Muscle of leg (tissue), 11 donors: Measurements from ENCODE around the gene GMDS. TPM values are rescaled to one million over a fixed set of nuclear protein-coding genes. Genes with fewer than 3 reads are reported as not detected.

Experiments used
- DNase-seq: peaks from one replicate; pipeline ENCODE4 v3.0.0; 2013
- H3K27ac ChIP-seq: one replicate; pipeline ENCODE4 v1.5.1; 2013; ENCODE audit warnings: mild to moderate bottlenecking, low read length, control low read depth
- H3K27me3 ChIP-seq: one replicate; pipeline ENCODE4 v1.6.1; 2013; ENCODE audit warnings: low read length; ENCODE audit not compliant: control insufficient read depth, insufficient read depth
- H3K36me3 ChIP-seq: one replicate; pipeline ENCODE4 v1.6.1; 2013; ENCODE audit warnings: low read length; ENCODE audit not compliant: control insufficient read depth, insufficient read depth
- H3K4me1 ChIP-seq: one replicate; pipeline ENCODE4 v1.6.1; 2013; ENCODE audit warnings: low read length; ENCODE audit not compliant: control insufficient read depth, insufficient read depth
- H3K4me3 ChIP-seq: one replicate; pipeline ENCODE4 v1.5.1; 2013; ENCODE audit warnings: low read length, control low read depth
- H3K9me3 ChIP-seq: replicated peaks from 2 replicates; pipeline ENCODE4 v1.6.1; 2013; ENCODE audit warnings: low read depth, low read length; ENCODE audit not compliant: control insufficient read depth
- WGBS: methylation state at CpG from one replicate; pipeline ENCODE4 v1.1.5; 2013; ENCODE audit warnings: missing lambda C conversion rate; ENCODE audit not compliant: insufficient coverage; 5-methylcytosine and 5-hydroxymethylcytosine counted together
- polyA plus RNA-seq, 8 donors: library from polyadenylated mRNA; unstranded; fragments of 120-200 nt; gene quantifications; one replicate each; pipeline versions ENCODE4 v1.2.1 to v1.2.3, GENCODE V29; 2013; ENCODE audit warnings: inconsistent platforms in 1 of 8, low replicate concordance in 1 of 8; ENCODE audit not compliant: insufficient read length in 8 of 8, insufficient read depth in 1 of 8
- total RNA-seq: library from RNA; stranded (reverse); fragments of 120-200 nt; gene quantifications from one replicate; pipeline ENCODE4 v1.2.4, GENCODE V29; 2013

The GMDS gene
- total and polyA plus RNA-seq, 9 donors, result 3.9 to 17.0 (median 11.9) TPM

GRCh38 chr6:2264932-2265331, 19.5 kb upstream of the GMDS start:
- WGBS, result no CpG with 5 or more reads among the region's 2 CpGs
- H3K9me3 ChIP-seq, result no peaks in the 10 kb centered on the region

GRCh38 chr6:2263896-2264295, 18.5 kb upstream of the GMDS start:
- no peak overlapping the region for H3K4me3 ChIP-seq
- 100% methylated on average over 1 of the region's 1 CpG for WGBS
- H3K27ac ChIP-seq, result no peak overlapping the region
- H3K9me3 ChIP-seq, result no peaks in the 10 kb centered on the region
- DNase-seq, result no peak
- H3K27me3 ChIP-seq, result no peaks in the 10 kb centered on the region
- no peaks in the 10 kb centered on the region for H3K4me1 ChIP-seq
- H3K36me3 ChIP-seq, result peaks cover 24% of the 10 kb centered on the region

More at GRCh38 chr6:2264932-2265331, 19.5 kb upstream of the GMDS start:
- H3K4me1 ChIP-seq, result no peaks in the 10 kb centered on the region
- H3K36me3 ChIP-seq, result peaks cover 24% of the 10 kb centered on the region
- no peak overlapping the region for H3K27ac ChIP-seq
- H3K27me3 ChIP-seq, result no peaks in the 10 kb centered on the region
- H3K4me3 ChIP-seq, result no peak overlapping the region
- no peak for DNase-seq

- no peaks in the 10 kb centered on the region for H3K4me1 ChIP-seq
- no peaks in the 10 kb centered on the region for H3K27me3 ChIP-seq
- peaks cover 19% of the 10 kb centered on the region for H3K36me3 ChIP-seq
- no peak overlapping the region for H3K27ac ChIP-seq
- DNase-seq, result no peak
- WGBS, result no CpG with 5 or more reads among the region's 5 CpGs
- H3K4me3 ChIP-seq, result no peak overlapping the region
- H3K9me3 ChIP-seq, result peaks cover 11% of the 10 kb centered on the region
Observed at GRCh38 chr6:2259574-2259973, 14.2 kb upstream of the GMDS start.

- Histone ChIP-seq H3K4me3 (no peak overlapping the region), H3K36me3 (peaks cover 18% of the 10 kb centered on the region), H3K27me3 (no peaks in the 10 kb centered on the region), H3K9me3 (peaks cover 13% of the 10 kb centered on the region), H3K4me1 (no peaks in the 10 kb centered on the region), H3K27ac (no peak overlapping the region)
- no CpG with 5 or more reads among the region's 4 CpGs for WGBS
- no peak for DNase-seq
Observed at GRCh38 chr6:2259002-2259494, 13.6 kb upstream of the GMDS start.

- Histone ChIP-seq H3K4me1 (no peaks in the 10 kb centered on the region), H3K27ac (no peak overlapping the region), H3K27me3 (no peaks in the 10 kb centered on the region), H3K9me3 (peaks cover 13% of the 10 kb centered on the region), H3K36me3 (peaks cover 20% of the 10 kb centered on the region), H3K4me3 (no peak overlapping the region)
- 93% methylated on average over 2 of the region's 3 CpGs for WGBS
- no peak for DNase-seq
Observed at GRCh38 chr6:2258112-2258511, 12.7 kb upstream of the GMDS start.

- no peak overlapping the region for H3K27ac ChIP-seq
- H3K27me3 ChIP-seq, result no peaks in the 10 kb centered on the region
- DNase-seq, result peak; percentile 57
- H3K4me3 ChIP-seq, result no peak overlapping the region
- H3K4me1 ChIP-seq, result no peaks in the 10 kb centered on the region
- peaks cover 13% of the 10 kb centered on the region for H3K9me3 ChIP-seq
- H3K36me3 ChIP-seq, result peaks cover 23% of the 10 kb centered on the region
Observed at GRCh38 chr6:2257363-2257762, 12.0 kb upstream of the GMDS start.

GRCh38 chr6:2254747-2255146, 9.3 kb upstream of the GMDS start:
- no peaks in the 10 kb centered on the region for H3K27me3 ChIP-seq
- 100% methylated on average over 1 of the region's 3 CpGs for WGBS
- H3K36me3 ChIP-seq, result peaks cover 28% of the 10 kb centered on the region
- no peak overlapping the region for H3K4me3 ChIP-seq
- DNase-seq, result no peak
- no peaks in the 10 kb centered on the region for H3K4me1 ChIP-seq
- H3K9me3 ChIP-seq, result peaks cover 13% of the 10 kb centered on the region
- no peak overlapping the region for H3K27ac ChIP-seq

GRCh38 chr6:2249126-2249525, 3.7 kb upstream of the GMDS start:
- Histone ChIP-seq H3K27ac (no peak overlapping the region), H3K36me3 (peaks cover 16% of the 10 kb centered on the region), H3K4me1 (peaks cover 11% of the 10 kb centered on the region), H3K4me3 (no peak overlapping the region), H3K9me3 (no peaks in the 10 kb centered on the region), H3K27me3 (no peaks in the 10 kb centered on the region)
- no peak for DNase-seq
- 73% methylated on average over 3 of the region's 7 CpGs for WGBS

GRCh38 chr6:2247664-2248063, 2.3 kb upstream of the GMDS start:
- H3K27me3 ChIP-seq, result no peaks in the 10 kb centered on the region
- H3K4me3 ChIP-seq, result no peak overlapping the region
- H3K27ac ChIP-seq, result no peak overlapping the region
- H3K9me3 ChIP-seq, result no peaks in the 10 kb centered on the region
- H3K4me1 ChIP-seq, result peaks cover 11% of the 10 kb centered on the region
- no peak for DNase-seq
- 81% methylated on average over 2 of the region's 5 CpGs for WGBS
- H3K36me3 ChIP-seq, result peaks cover 9% of the 10 kb centered on the region

- Histone ChIP-seq H3K9me3 (no peaks in the 10 kb centered on the region), H3K4me3 (peak overlapping the region; percentile 87), H3K36me3 (peaks cover 9% of the 10 kb centered on the region), H3K4me1 (peaks cover 11% of the 10 kb centered on the region), H3K27me3 (no peaks in the 10 kb centered on the region), H3K27ac (peak overlapping the region; percentile 89)
- WGBS, result under 1% methylated on average over 21 of the region's 31 CpGs
- peak; percentile 76 for DNase-seq
Observed at GRCh38 chr6:2245877-2246863, 765 bp upstream of the GMDS start.
